DOHH2 (cell line): ENCODE results near the gene AFF1.
A peak's percentile ranks its signal among the peaks of the same experiment; 100 is the strongest.

Experiments
- H3F3A ChIP-seq: fragments of 200-600 bp; sonication (generic), shearing (Covaris generic); 2 replicates; pipeline ENCODE4 v1.6.0; 2016; ENCODE audit warnings: antibody characterized with exemption, mild to moderate bottlenecking; ENCODE audit not compliant: control insufficient read depth, insufficient read depth
- H3K27ac ChIP-seq: fragments of 200-600 bp; sonication (generic); 2 replicates; pipeline ENCODE4 v1.5.1; 2014; ENCODE audit warnings: low read depth, mild to moderate bottlenecking, low read length, moderate library complexity
- H3K27me3 ChIP-seq: fragments of 200-600 bp; sonication (generic); 2 replicates; pipeline ENCODE4 v1.6.1; 2014; ENCODE audit warnings: mild to moderate bottlenecking, low read length, mixed read lengths; ENCODE audit not compliant: control insufficient read depth
- H3K36me3 ChIP-seq: fragments of 200-600 bp; sonication (generic); 2 replicates; pipeline ENCODE4 v1.6.1; 2014; ENCODE audit warnings: mild to moderate bottlenecking, low read length, moderate library complexity, mixed read lengths; ENCODE audit not compliant: control insufficient read depth
- H3K4me1 ChIP-seq: fragments of 200-600 bp; sonication (generic); 2 replicates; pipeline ENCODE4 v1.6.1; 2014; ENCODE audit warnings: mild to moderate bottlenecking, low read length, mixed read lengths; ENCODE audit not compliant: control insufficient read depth
- H3K4me2 ChIP-seq: fragments of 200-600 bp; sonication (generic); 2 replicates; pipeline ENCODE4 v1.6.0; 2014; ENCODE audit warnings: mild to moderate bottlenecking, low read length, moderate library complexity
- H3K4me3 ChIP-seq: fragments of 200-600 bp; sonication (generic); 2 replicates; pipeline ENCODE4 v1.5.1; 2014; ENCODE audit warnings: mild to moderate bottlenecking, low read length, mixed read lengths
- H3K79me2 ChIP-seq: fragments of 200-600 bp; sonication (generic); 2 replicates; pipeline ENCODE4 v1.6.1; 2014; ENCODE audit warnings: mild to moderate bottlenecking, low read length, mixed read lengths; ENCODE audit not compliant: control insufficient read depth
- H3K9me2 ChIP-seq: fragments of 200-600 bp; sonication (generic); replicated peaks from 2 replicates; pipeline ENCODE4 v1.6.1; 2014; ENCODE audit warnings: mild to moderate bottlenecking, low read length, mixed read lengths; ENCODE audit not compliant: control insufficient read depth
- H3K9me3 ChIP-seq: fragments of 200-600 bp; sonication (generic); 2 replicates; pipeline ENCODE4 v1.6.1; 2014; ENCODE audit warnings: antibody characterized with exemption, low read length, mixed read lengths; ENCODE audit not compliant: control insufficient read depth, insufficient read depth
- H4K20me1 ChIP-seq: fragments of 200-600 bp; sonication (generic); 2 replicates; pipeline ENCODE4 v1.6.0; 2014; ENCODE audit warnings: low read depth, mild to moderate bottlenecking, antibody characterized with exemption, low read length, moderate library complexity; ENCODE audit not compliant: control insufficient read depth, insufficient read depth
- EZH2phosphoT487 ChIP-seq: fragments of 200-600 bp; sonication (generic); IDR thresholded peaks from 2 replicates; pipeline ENCODE4 v1.6.1; 2017; ENCODE audit warnings: borderline replicate concordance, mild to moderate bottlenecking, antibody characterized with exemption, low read length, moderate library complexity, mixed read lengths
- TF ChIP-seq, protein P1 (sequence below): fragments of 200-600 bp; sonication (generic); IDR thresholded peaks from one replicate; pipeline ENCODE4 v1.5.1; 2014; ENCODE audit warnings: antibody characterized with exemption, mild to moderate bottlenecking, low read depth, low read length; ENCODE audit not compliant: poor library complexity, severe bottlenecking

The AFF1 gene

DNA sequence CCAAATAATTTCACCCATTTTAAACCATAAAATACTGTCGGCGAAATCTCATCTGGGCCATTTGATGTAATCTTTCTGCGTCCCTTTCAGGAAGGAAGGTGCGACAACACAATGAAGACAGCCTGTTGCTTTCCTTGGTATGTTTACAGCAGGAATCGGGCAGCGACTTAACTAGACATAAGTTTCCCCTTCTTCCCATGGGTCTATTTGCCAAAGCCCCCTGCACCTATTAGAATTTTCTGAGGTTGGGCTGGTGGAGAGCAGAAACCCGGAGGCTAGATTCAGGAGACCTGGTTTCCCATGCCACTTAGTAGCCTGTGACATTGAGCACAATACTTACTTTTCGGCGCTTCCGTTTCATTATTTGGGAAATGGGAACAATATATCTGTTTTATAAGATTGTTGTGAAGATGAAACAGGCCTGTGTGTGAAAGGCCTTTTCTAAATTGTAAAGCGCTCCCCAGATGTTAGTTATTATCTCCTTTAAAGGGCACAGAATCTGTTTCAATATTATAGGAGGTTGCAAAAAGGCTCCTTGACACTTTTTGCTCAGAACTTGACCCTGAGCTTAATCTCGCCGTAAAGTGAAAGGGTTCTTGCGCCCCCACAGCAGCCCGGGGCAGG lies 552 bp upstream of the AFF1 start:
- no peaks in the 10 kb centered on the region for H3K9me2 ChIP-seq
- H3K79me2 ChIP-seq = peaks cover 28% of the 10 kb centered on the region
- H3K4me1 ChIP-seq = peaks cover 84% of the 10 kb centered on the region
- H3K9me3 ChIP-seq = no peaks in the 10 kb centered on the region
- peak overlapping the region; percentile 98 for H3K4me2 ChIP-seq
- H4K20me1 ChIP-seq = no peaks in the 10 kb centered on the region; the same call in 1 of the 2 replicates
- H3F3A ChIP-seq = peaks cover 40% of the 10 kb centered on the region
- peak overlapping the region; percentile 41 for H3K27ac ChIP-seq
- TF ChIP-seq EZH2phosphoT487 = no peak
- TF ChIP-seq, protein P1, sequence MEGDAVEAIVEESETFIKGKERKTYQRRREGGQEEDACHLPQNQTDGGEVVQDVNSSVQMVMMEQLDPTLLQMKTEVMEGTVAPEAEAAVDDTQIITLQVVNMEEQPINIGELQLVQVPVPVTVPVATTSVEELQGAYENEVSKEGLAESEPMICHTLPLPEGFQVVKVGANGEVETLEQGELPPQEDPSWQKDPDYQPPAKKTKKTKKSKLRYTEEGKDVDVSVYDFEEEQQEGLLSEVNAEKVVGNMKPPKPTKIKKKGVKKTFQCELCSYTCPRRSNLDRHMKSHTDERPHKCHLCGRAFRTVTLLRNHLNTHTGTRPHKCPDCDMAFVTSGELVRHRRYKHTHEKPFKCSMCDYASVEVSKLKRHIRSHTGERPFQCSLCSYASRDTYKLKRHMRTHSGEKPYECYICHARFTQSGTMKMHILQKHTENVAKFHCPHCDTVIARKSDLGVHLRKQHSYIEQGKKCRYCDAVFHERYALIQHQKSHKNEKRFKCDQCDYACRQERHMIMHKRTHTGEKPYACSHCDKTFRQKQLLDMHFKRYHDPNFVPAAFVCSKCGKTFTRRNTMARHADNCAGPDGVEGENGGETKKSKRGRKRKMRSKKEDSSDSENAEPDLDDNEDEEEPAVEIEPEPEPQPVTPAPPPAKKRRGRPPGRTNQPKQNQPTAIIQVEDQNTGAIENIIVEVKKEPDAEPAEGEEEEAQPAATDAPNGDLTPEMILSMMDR = no peak
- no peaks in the 10 kb centered on the region for H3K36me3 ChIP-seq
- peak overlapping the region; percentile 91 for H3K4me3 ChIP-seq
- H3K27me3 ChIP-seq = no peaks in the 10 kb centered on the region; the same call in 1 of the 2 replicates

DNA sequence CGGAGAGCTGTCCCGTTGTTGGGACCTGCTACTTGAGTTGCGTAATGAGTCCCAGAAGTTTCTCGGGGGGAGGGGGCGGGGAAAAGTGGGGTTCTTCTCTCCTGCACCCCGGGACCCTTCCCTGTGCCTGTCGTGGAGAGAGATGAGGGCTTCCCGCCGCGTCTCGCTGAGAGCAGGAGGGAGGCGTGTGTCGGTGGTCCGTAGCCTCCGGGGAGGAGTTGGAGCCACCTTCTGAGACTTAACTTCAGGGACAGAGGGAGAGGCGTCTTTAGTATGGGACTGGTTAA lies 698 bp downstream of the AFF1 start:
- Histone ChIP-seq H3K27ac (peak overlapping the region; percentile 31; the same call in 1 of the 2 replicates), H3F3A (peaks cover 47% of the 10 kb centered on the region), H3K9me2 (no peaks in the 10 kb centered on the region), H3K9me3 (no peaks in the 10 kb centered on the region), H3K4me3 (peak overlapping the region; percentile 91), H3K4me1 (peaks cover 84% of the 10 kb centered on the region), H3K27me3 (no peaks in the 10 kb centered on the region; the same call in 1 of the 2 replicates), H4K20me1 (no peaks in the 10 kb centered on the region; the same call in 1 of the 2 replicates), H3K79me2 (peaks cover 28% of the 10 kb centered on the region), H3K36me3 (no peaks in the 10 kb centered on the region), H3K4me2 (peak overlapping the region; percentile 98)
- TF ChIP-seq, protein P1 = no peak
- TF ChIP-seq EZH2phosphoT487 = no peak

DNA sequence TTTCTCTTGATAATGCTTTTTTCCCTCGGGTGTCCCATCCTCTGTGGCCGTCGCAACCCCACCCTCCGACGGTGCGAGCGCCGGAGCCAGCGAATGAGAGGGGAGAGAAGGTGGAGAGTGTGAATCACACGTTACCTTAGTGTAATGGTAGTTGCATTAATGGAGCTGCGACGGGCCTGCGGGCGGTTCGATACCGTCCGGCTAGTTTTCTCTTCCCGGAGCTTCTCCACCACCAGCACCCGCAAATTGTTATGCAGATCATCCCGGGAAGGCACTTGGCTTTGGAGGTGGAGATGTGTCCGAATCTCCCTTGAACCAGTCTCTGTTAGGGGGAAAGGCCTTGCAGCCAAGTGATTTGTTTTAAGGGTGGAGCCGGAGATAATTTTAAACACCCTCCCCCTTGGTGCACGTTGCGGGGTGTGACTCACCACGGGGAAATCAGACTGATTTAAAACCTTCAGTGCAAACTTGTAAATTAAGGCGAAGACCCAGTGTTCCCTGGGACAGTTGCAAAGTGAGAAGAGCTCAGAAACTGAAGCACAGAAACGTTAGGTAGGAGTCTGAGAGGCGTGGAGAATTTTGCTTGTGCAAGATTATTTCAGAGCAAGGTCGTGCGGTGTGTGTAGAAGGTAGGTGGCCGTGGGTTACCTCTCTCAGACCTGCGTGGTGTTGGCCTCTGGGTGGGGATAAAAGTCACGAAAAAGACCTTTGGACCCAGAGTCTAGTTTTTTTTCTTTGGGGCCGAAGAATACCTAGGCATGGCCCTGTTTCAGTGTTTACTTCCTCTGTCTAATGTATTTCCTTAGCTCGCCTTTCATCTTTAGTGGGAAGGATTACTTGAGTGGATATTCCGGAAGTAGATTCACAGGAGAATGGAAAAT lies 1.3 kb downstream of the AFF1 start:
- H4K20me1 ChIP-seq = no peaks in the 10 kb centered on the region; the same call in 1 of the 2 replicates
- TF ChIP-seq, protein P1 = no peak
- TF ChIP-seq EZH2phosphoT487 = no peak
- H3K4me1 ChIP-seq = peaks cover 84% of the 10 kb centered on the region
- peaks cover 34% of the 10 kb centered on the region for H3K79me2 ChIP-seq
- peak overlapping the region; percentile 91 for H3K4me3 ChIP-seq
- H3K9me2 ChIP-seq = no peaks in the 10 kb centered on the region
- H3K4me2 ChIP-seq = peak overlapping the region; percentile 98
- H3K27me3 ChIP-seq = no peaks in the 10 kb centered on the region; the same call in 1 of the 2 replicates
- H3K9me3 ChIP-seq = no peaks in the 10 kb centered on the region
- H3K36me3 ChIP-seq = no peaks in the 10 kb centered on the region
- peak overlapping the region; percentile 45 for H3K27ac ChIP-seq
- H3F3A ChIP-seq = peaks cover 46% of the 10 kb centered on the region
